Hematopoietic multipotent progenitor cell treated with erythropoietin and hydrocortisone succinate and interleukin-3 and kit ligand, for 4 days (in vitro differentiated cells): ENCODE measurements around the gene LIMCH1.
A peak's percentile ranks its signal among the peaks of the same experiment; 100 is the strongest.

Source experiments
- DNase-seq: peaks from one replicate; pipeline ENCODE4 v3.0.0-alpha.2; 2015

The LIMCH1 gene

GRCh38 chr4:41530741-41531140, 7.2 kb upstream of the LIMCH1 start:
- no peak for DNase-seq

- no peak for DNase-seq
These were observed 5.6 kb upstream of the LIMCH1 start for GRCh38 chr4:41532336-41532735.

- no peak for DNase-seq
These were observed 5.1 kb upstream of the LIMCH1 start for GRCh38 chr4:41532882-41533281.

- no peak for DNase-seq
These were observed 4.3 kb upstream of the LIMCH1 start for GRCh38 chr4:41533680-41534079.

- no peak for DNase-seq
These were observed 3.6 kb upstream of the LIMCH1 start for GRCh38 chr4:41534404-41534803.

GRCh38 chr4:41535911-41536371, 2.0 kb upstream of the LIMCH1 start:
- DNase-seq: no peak

GRCh38 chr4:41537292-41537890, 566 bp upstream of the LIMCH1 start:
- DNase-seq: no peak

GRCh38 chr4:41538887-41539498, 1.0 kb downstream of the LIMCH1 start:
- DNase-seq: no peak

- DNase-seq: no peak
These were observed 1.8 kb downstream of the LIMCH1 start for GRCh38 chr4:41539711-41540110.

GRCh38 chr4:41540687-41541086, 2.7 kb downstream of the LIMCH1 start:
- no peak for DNase-seq

GRCh38 chr4:41541687-41542094, 3.7 kb downstream of the LIMCH1 start:
- DNase-seq: no peak

- DNase-seq: no peak
These were observed 4.7 kb downstream of the LIMCH1 start for GRCh38 chr4:41542526-41543275.

- no peak for DNase-seq
These were observed 7.3 kb downstream of the LIMCH1 start for GRCh38 chr4:41545238-41545637.

- DNase-seq: no peak
These were observed 8.7 kb downstream of the LIMCH1 start for GRCh38 chr4:41546638-41547037.

- no peak for DNase-seq
These were observed 10.4 kb downstream of the LIMCH1 start for GRCh38 chr4:41548305-41548880.

- DNase-seq: peak; percentile 27
These were observed 11.5 kb downstream of the LIMCH1 start for GRCh38 chr4:41549478-41549877.

GRCh38 chr4:41550308-41550707, 12.4 kb downstream of the LIMCH1 start:
- peak; percentile 54 for DNase-seq

- no peak for DNase-seq
These were observed 13.6 kb downstream of the LIMCH1 start for GRCh38 chr4:41551536-41551935.

GRCh38 chr4:41554905-41555304, 16.9 kb downstream of the LIMCH1 start:
- no peak for DNase-seq

GRCh38 chr4:41556526-41556925, 18.6 kb downstream of the LIMCH1 start:
- no peak for DNase-seq

- DNase-seq: no peak
These were observed 22.1 kb downstream of the LIMCH1 start for GRCh38 chr4:41559940-41560516.

GRCh38 chr4:41561244-41561643, 23.3 kb downstream of the LIMCH1 start:
- DNase-seq: no peak

GRCh38 chr4:41567186-41567585, 29.2 kb downstream of the LIMCH1 start:
- DNase-seq: no peak
